ENCODE results near the gene GATA6.

Gene GATA6

DNA sequence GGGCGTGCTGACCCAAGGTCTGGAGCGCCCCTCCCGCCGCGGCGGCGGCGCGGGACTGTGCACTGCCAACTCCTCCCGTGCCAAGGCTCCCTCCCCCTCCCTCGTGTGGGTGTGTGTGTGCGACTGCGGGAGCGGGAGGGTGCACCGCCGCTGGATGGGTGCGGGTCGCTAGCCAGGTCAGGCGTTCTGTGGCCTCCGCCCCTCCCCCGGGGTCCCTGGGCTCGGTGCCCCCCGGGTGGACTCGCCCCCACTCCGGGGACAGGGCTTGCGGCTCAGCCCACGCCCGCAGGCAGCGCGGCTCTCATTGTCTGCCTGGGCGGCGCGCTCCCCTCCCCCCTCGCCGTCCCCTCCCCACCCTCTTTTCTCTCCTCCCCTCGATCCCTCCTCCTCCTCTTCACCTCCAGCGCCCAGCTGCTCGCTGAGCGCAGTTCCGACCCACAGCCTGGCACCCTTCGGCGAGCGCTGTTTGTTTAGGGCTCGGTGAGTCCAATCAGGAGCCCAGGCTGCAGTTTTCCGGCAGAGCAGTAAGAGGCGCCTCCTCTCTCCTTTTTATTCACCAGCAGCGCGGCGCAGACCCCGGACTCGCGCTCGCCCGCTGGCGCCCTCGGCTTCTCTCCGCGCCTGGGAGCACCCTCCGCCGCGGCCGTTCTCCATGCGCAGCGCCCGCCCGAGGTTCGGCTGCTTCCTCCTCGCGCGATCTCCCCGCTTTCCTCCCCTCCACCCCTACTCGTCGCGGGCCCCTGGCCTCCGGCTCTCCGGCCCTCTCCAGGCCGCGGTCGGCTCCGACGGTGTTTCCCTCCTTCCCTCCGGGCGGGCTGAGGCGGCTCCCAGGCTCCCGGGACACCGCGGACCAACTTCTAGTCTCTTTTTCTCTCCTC is at the start of gene GATA6:
Gene GATA6 (plus strand): TSS at position 579 of the 878 bp plus-strand sequence. CDS start 1,556 bp downstream, outside the sequence.
- peak within 1 kb of the TSS; percentile 96 for H3K4me3 Mint-ChIP-seq
- ATAC-seq (replicated peaks; ENCODE audit: extremely low read depth, poor library complexity, severe bottlenecking): peak; percentile 70
- H3K27ac Mint-ChIP-seq (ENCODE audit: low read depth): peak within 1 kb of the TSS; percentile 90
- peaks cover 79% of the 10 kb centered on the region for H3K27me3 Mint-ChIP-seq
- no peaks in the 10 kb centered on the region for H3K9me3 Mint-ChIP-seq
- H3K4me1 Mint-ChIP-seq: peaks cover 37% of the 10 kb centered on the region
- peak in 1 of 2 donors; percentile 50 for DNase-seq (ENCODE audit: low spot score in 2 of 2)
- H3K36me3 Mint-ChIP-seq (ENCODE audit: insufficient read depth): peaks cover 30% of the 10 kb centered on the region

- Mint-ChIP-seq H3K27me3 (peaks cover 51% of the 10 kb centered on the region), H3K9me3 (no peaks in the 10 kb centered on the region), H3K27ac (ENCODE audit: low read depth) (no peak overlapping the region), H3K36me3 (ENCODE audit: insufficient read depth) (no peaks in the 10 kb centered on the region), H3K4me3 (no peak overlapping the region), H3K4me1 (no peaks in the 10 kb centered on the region)
- DNase-seq (ENCODE audit: low spot score in 2 of 2) (no peak), ATAC-seq (replicated peaks; ENCODE audit: extremely low read depth, poor library complexity, severe bottlenecking) (no peak)
These were observed 44.4 kb upstream of the GATA6 start for GRCh38 chr18:22124970-22125369.

DNA sequence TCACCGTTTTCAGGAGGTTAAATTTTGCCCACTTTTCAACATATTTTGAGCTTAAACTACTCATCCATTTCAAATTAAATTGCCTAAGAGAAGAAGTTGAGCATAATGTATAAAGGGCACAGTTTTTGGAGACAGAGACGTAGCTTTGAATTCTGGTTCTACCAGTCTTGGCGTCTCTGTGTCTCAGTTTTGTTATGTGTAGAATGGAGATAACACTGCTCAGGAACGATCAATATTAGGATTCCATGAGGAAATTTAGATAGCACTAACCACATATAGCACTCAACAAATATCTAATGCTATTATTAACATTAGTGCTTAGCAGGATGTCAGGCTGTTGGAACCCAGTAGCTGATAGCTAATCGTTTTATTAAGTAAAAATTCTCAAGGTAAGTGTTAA is 40.4 kb upstream of the GATA6 start:
- Mint-ChIP-seq H3K4me1 (no peaks in the 10 kb centered on the region), H3K27ac (ENCODE audit: low read depth) (no peak overlapping the region), H3K36me3 (ENCODE audit: insufficient read depth) (no peaks in the 10 kb centered on the region), H3K27me3 (peaks cover 22% of the 10 kb centered on the region), H3K4me3 (no peak overlapping the region), H3K9me3 (no peaks in the 10 kb centered on the region)
- ATAC-seq (replicated peaks; ENCODE audit: extremely low read depth, poor library complexity, severe bottlenecking) (no peak), DNase-seq (ENCODE audit: low spot score in 2 of 2) (no peak)

GRCh38 chr18:22129778-22130177 is 39.6 kb upstream of the GATA6 start:
- no peak for DNase-seq (ENCODE audit: low spot score in 2 of 2)
- ATAC-seq (replicated peaks; ENCODE audit: extremely low read depth, poor library complexity, severe bottlenecking): no peak
- Mint-ChIP-seq H3K9me3 (no peaks in the 10 kb centered on the region), H3K27me3 (peaks cover 15% of the 10 kb centered on the region), H3K27ac (ENCODE audit: low read depth) (no peak overlapping the region), H3K4me3 (no peak overlapping the region), H3K4me1 (no peaks in the 10 kb centered on the region), H3K36me3 (ENCODE audit: insufficient read depth) (no peaks in the 10 kb centered on the region)

GRCh38 chr18:22132258-22132657 is 37.1 kb upstream of the GATA6 start:
- Mint-ChIP-seq H3K4me3 (no peak overlapping the region), H3K27me3 (peaks cover 15% of the 10 kb centered on the region), H3K4me1 (no peaks in the 10 kb centered on the region), H3K9me3 (no peaks in the 10 kb centered on the region), H3K36me3 (ENCODE audit: insufficient read depth) (no peaks in the 10 kb centered on the region), H3K27ac (ENCODE audit: low read depth) (no peak overlapping the region)
- DNase-seq (ENCODE audit: low spot score in 2 of 2): no peak
- no peak for ATAC-seq (replicated peaks; ENCODE audit: extremely low read depth, poor library complexity, severe bottlenecking)

DNA sequence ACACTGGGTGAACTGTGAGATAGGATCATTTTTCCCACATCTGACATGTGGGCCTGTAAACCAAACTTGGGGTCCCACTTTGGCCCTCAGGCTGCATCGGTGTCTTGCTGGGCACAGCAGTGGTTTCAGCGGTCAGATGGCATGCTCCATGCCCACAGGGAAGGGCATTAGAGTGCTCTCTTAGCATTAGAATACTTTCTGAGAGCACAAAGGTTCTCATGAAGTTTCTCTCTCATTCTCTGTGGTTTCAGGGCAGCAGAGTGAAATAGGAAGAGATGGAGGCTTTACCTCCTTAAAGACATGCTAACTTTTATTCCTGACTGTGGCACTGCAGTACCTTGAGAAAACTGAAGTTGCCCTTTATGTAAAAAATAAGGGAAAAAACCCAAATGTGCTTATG is 36.6 kb upstream of the GATA6 start:
- Mint-ChIP-seq H3K27me3 (peaks cover 15% of the 10 kb centered on the region), H3K36me3 (ENCODE audit: insufficient read depth) (no peaks in the 10 kb centered on the region), H3K27ac (ENCODE audit: low read depth) (no peak overlapping the region), H3K9me3 (no peaks in the 10 kb centered on the region), H3K4me3 (no peak overlapping the region), H3K4me1 (no peaks in the 10 kb centered on the region)
- no peak for ATAC-seq (replicated peaks; ENCODE audit: extremely low read depth, poor library complexity, severe bottlenecking)
- DNase-seq (ENCODE audit: low spot score in 2 of 2): no peak

- H3K4me3 Mint-ChIP-seq: no peak overlapping the region
- H3K27me3 Mint-ChIP-seq: no peaks in the 10 kb centered on the region
- no peaks in the 10 kb centered on the region for H3K36me3 Mint-ChIP-seq (ENCODE audit: insufficient read depth)
- H3K9me3 Mint-ChIP-seq: no peaks in the 10 kb centered on the region
- H3K27ac Mint-ChIP-seq (ENCODE audit: low read depth): no peak overlapping the region
- DNase-seq (ENCODE audit: low spot score in 2 of 2) (no peak), ATAC-seq (replicated peaks; ENCODE audit: extremely low read depth, poor library complexity, severe bottlenecking) (no peak)
- no peaks in the 10 kb centered on the region for H3K4me1 Mint-ChIP-seq
These were observed 33.0 kb upstream of the GATA6 start for GRCh38 chr18:22136395-22136794.

DNA sequence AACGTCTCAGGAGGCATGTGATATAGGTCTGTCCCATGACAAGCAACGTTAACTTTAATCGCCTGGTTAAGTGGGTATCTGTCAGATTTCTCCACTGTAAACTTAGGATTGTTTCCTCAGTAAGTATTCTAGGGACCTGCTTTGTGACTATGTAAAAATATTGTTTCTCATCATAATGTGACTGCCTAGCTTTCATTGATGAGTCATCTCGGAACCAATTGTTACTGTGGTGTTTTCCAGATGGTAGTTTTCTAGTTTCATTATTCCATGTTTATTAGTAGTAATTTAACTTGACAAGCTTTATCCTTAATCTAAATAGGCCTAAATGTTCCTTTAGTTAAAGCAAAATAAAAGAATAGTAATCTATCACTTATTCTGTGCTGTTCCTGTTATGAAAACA is 28.2 kb upstream of the GATA6 start:
- H3K4me3 Mint-ChIP-seq: no peak overlapping the region
- peaks cover 4% of the 10 kb centered on the region for H3K27me3 Mint-ChIP-seq
- H3K9me3 Mint-ChIP-seq: no peaks in the 10 kb centered on the region
- H3K36me3 Mint-ChIP-seq (ENCODE audit: insufficient read depth): no peaks in the 10 kb centered on the region
- H3K4me1 Mint-ChIP-seq: no peaks in the 10 kb centered on the region
- DNase-seq (ENCODE audit: low spot score in 2 of 2): no peak
- ATAC-seq (replicated peaks; ENCODE audit: extremely low read depth, poor library complexity, severe bottlenecking): no peak
- H3K27ac Mint-ChIP-seq (ENCODE audit: low read depth): no peak overlapping the region

DNA sequence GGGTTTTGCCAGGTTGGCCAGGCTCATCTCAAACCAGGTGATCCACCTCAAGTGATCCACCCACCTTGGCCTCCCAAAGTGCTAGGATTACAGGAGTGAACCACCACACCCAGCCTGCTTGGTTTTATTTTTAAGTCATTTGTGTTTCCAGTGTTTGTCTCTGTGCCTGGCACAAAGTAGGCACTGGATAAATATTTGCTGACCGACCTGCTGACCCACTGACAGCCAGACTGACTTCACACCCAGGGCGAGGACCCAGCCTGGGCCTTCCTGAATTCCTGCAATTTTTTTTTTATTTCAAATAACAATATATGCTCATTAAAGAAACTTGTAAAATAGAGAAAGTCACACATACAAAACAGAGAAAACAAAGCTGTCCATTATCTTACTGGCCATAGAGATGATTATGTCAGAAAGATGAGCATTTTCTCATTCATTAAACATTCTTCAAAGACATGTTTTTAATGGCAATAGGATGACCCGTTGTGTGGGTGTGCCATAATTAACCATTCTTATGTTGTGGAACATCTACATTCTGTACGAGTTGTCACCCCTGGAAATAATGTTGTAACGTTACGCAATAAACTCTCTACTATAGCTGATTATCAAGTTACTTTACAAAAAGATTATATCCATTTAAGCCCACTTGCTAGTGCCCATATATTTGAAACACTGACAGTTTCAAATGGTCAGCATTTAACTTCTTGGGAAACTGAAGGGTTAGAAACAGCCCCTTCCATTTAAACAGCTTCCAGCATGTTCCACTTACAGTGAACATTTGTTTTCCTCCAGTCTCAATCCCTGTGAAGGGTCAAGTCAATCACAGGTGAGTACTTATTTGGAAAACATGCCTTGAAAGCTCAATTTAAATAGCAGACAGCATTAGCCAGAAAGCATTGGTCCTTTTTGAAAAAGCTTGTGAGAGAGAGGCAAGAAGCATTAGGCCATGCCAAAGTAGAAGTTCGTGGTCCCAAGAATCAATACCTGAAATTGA is 25.7 kb upstream of the GATA6 start:
- H3K36me3 Mint-ChIP-seq (ENCODE audit: insufficient read depth): no peaks in the 10 kb centered on the region
- H3K9me3 Mint-ChIP-seq: no peaks in the 10 kb centered on the region
- H3K27ac Mint-ChIP-seq (ENCODE audit: low read depth): no peak overlapping the region
- H3K27me3 Mint-ChIP-seq: peaks cover 23% of the 10 kb centered on the region
- no peak for DNase-seq (ENCODE audit: low spot score in 2 of 2)
- no peak for ATAC-seq (replicated peaks; ENCODE audit: extremely low read depth, poor library complexity, severe bottlenecking)
- no peak overlapping the region for H3K4me3 Mint-ChIP-seq
- no peaks in the 10 kb centered on the region for H3K4me1 Mint-ChIP-seq

- DNase-seq (ENCODE audit: low spot score in 2 of 2) (no peak), ATAC-seq (replicated peaks; ENCODE audit: extremely low read depth, poor library complexity, severe bottlenecking) (no peak)
- no peak overlapping the region for H3K4me3 Mint-ChIP-seq
- no peaks in the 10 kb centered on the region for H3K36me3 Mint-ChIP-seq (ENCODE audit: insufficient read depth)
- H3K27ac Mint-ChIP-seq (ENCODE audit: low read depth): no peak overlapping the region
- no peaks in the 10 kb centered on the region for H3K9me3 Mint-ChIP-seq
- H3K27me3 Mint-ChIP-seq: peaks cover 34% of the 10 kb centered on the region
- no peaks in the 10 kb centered on the region for H3K4me1 Mint-ChIP-seq
These were observed 24.2 kb upstream of the GATA6 start for GRCh38 chr18:22145160-22145559.

- no peaks in the 10 kb centered on the region for H3K9me3 Mint-ChIP-seq
- no peak overlapping the region for H3K27ac Mint-ChIP-seq (ENCODE audit: low read depth)
- ATAC-seq (replicated peaks; ENCODE audit: extremely low read depth, poor library complexity, severe bottlenecking): no peak
- no peak overlapping the region for H3K4me3 Mint-ChIP-seq
- peaks cover 64% of the 10 kb centered on the region for H3K27me3 Mint-ChIP-seq
- DNase-seq (ENCODE audit: low spot score in 2 of 2): no peak
- no peaks in the 10 kb centered on the region for H3K4me1 Mint-ChIP-seq
- H3K36me3 Mint-ChIP-seq (ENCODE audit: insufficient read depth): no peaks in the 10 kb centered on the region
These were observed 19.7 kb upstream of the GATA6 start for GRCh38 chr18:22149710-22150109.

GRCh38 chr18:22152093-22152492 is 17.3 kb upstream of the GATA6 start:
- Mint-ChIP-seq H3K27ac (ENCODE audit: low read depth) (no peak overlapping the region), H3K9me3 (no peaks in the 10 kb centered on the region), H3K4me1 (no peaks in the 10 kb centered on the region), H3K36me3 (ENCODE audit: insufficient read depth) (no peaks in the 10 kb centered on the region), H3K27me3 (peaks cover 76% of the 10 kb centered on the region), H3K4me3 (no peak overlapping the region)
- ATAC-seq (replicated peaks; ENCODE audit: extremely low read depth, poor library complexity, severe bottlenecking): no peak
- no peak for DNase-seq (ENCODE audit: low spot score in 2 of 2)
